Keratinocyte (primary cell): ENCODE measurements around the gene LRP1B. TPM values are rescaled to one million over a fixed set of nuclear protein-coding genes. Genes with fewer than 3 reads are reported as not detected.

ENCODE experiments used
- DNase-seq: peaks from one replicate; pipeline ENCODE4 v3.0.0-alpha.2; 2011; ENCODE audit warnings: low read depth, missing footprints, low spot score
- FAIRE-seq: peaks from 2 replicates; lab custom pipeline; 2011; peaks lifted over from hg19 to GRCh38; lab: Jason Lieb, UNC
- H2AFZ ChIP-seq: 2 replicates; pipeline ENCODE4 v1.6.0; 2012; ENCODE audit warnings: low read length, control low read depth, inconsistent platforms; ENCODE audit not compliant: control insufficient read depth
- H3K27ac ChIP-seq: 2 replicates; pipeline ENCODE4 v1.5.1; 2011; ENCODE audit warnings: low read length; ENCODE audit not compliant: control insufficient read depth, insufficient read depth
- H3K27me3 ChIP-seq: 3 replicates; pipeline ENCODE4 v1.6.0; 2011; ENCODE audit warnings: low read length; ENCODE audit not compliant: control insufficient read depth, insufficient read depth; ENCODE audit errors: extremely low read depth
- H3K36me3 ChIP-seq, 2 experiments: 2 replicates in 1 of 2; 3 replicates in 1 of 2; pipeline ENCODE4 v1.5.1; 2011; ENCODE audit warnings: low read length in 2 of 2, mild to moderate bottlenecking in 1 of 2; ENCODE audit not compliant: control insufficient read depth in 2 of 2, insufficient read depth in 2 of 2; ENCODE audit errors: extremely low read depth in 1 of 2
- H3K4me1 ChIP-seq: 3 replicates; pipeline ENCODE4 v1.5.1; 2011; ENCODE audit warnings: low read length; ENCODE audit not compliant: control insufficient read depth, insufficient read depth; ENCODE audit errors: extremely low read depth
- H3K4me2 ChIP-seq: 3 replicates; pipeline ENCODE4 v1.6.0; 2011; ENCODE audit warnings: low read depth, low read length; ENCODE audit not compliant: control insufficient read depth, insufficient read depth; ENCODE audit errors: extremely low read depth
- H3K4me3 ChIP-seq, 3 experiments: fragments of 200-600 bp in 1 of 3; sonication (generic) in 1 of 3; 2 replicates in 2 of 3; 3 replicates in 1 of 3; pipeline ENCODE4 v1.5.1; 2011 to 2016; ENCODE audit warnings: low read length in 3 of 3, mild to moderate bottlenecking in 3 of 3, control low read depth in 2 of 3, inconsistent platforms in 1 of 3, low read depth in 1 of 3, mixed read lengths in 1 of 3, mixed run types in 1 of 3, moderate library complexity in 1 of 3; ENCODE audit not compliant: control insufficient read depth in 2 of 3, insufficient read depth in 2 of 3; ENCODE audit errors: extremely low read depth in 1 of 3
- H3K79me2 ChIP-seq: 2 replicates; pipeline ENCODE4 v1.6.0; 2012; ENCODE audit warnings: low read length; ENCODE audit not compliant: control insufficient read depth, insufficient read depth
- H3K9ac ChIP-seq: 3 replicates; pipeline ENCODE4 v1.6.0; 2011; ENCODE audit warnings: low read length; ENCODE audit not compliant: control insufficient read depth, insufficient read depth; ENCODE audit errors: extremely low read depth
- H3K9me1 ChIP-seq: 3 replicates; pipeline ENCODE4 v1.6.0; 2011; ENCODE audit warnings: low read length; ENCODE audit not compliant: control insufficient read depth, insufficient read depth; ENCODE audit errors: extremely low read depth
- H3K9me3 ChIP-seq: 2 replicates; pipeline ENCODE4 v1.5.1; 2012; ENCODE audit warnings: low read depth, low read length; ENCODE audit not compliant: control insufficient read depth
- H4K20me1 ChIP-seq: 3 replicates; pipeline ENCODE4 v1.6.0; 2011; ENCODE audit warnings: low read length; ENCODE audit not compliant: control insufficient read depth, insufficient read depth; ENCODE audit errors: extremely low read depth
- EZH2 ChIP-seq: IDR thresholded peaks from one replicate; pipeline ENCODE4 v1.6.1; 2012; ENCODE audit warnings: inconsistent platforms, mild to moderate bottlenecking, low read length, moderate library complexity
- dilution Hi-C: fragments of 300-500 bp; cut with MboI; formaldehyde crosslinking; loops from one replicate; pipeline ENCODE4 v1.7.0; 2020; ENCODE audit warnings: low sequenced_read_pairs; ENCODE audit not compliant: extremely low pct_ligation_motif_present
- polyA plus RNA-seq, 5 experiments: library from polyadenylated mRNA; depleted of rRNA in 3 of 5; stranded (reverse) in 3 of 5; stranded (forward) in 1 of 5; unstranded in 1 of 5; fragments of >200 nt; gene quantifications; 1 replicate in 1 of 5; 2 replicates in 3 of 5; 3 replicates in 1 of 5; pipeline versions ENCODE4 v1.2.1 to v1.2.3, GENCODE V29; 2011 to 2012; ENCODE audit warnings: missing spikeins in 2 of 5, low read depth in 1 of 5, low replicate concordance in 1 of 5
- TF ChIP-seq, protein P1 (sequence below), 3 experiments: IDR thresholded peaks in 1 of 3; conservative IDR thresholded peaks in 1 of 3; optimal IDR thresholded peaks in 1 of 3; 2 replicates in 2 of 3; 3 replicates in 1 of 3; pipeline versions ENCODE3 to v1.5.1; 2011; ENCODE audit warnings: low read length in 3 of 3, mild to moderate bottlenecking in 3 of 3, moderate library complexity in 2 of 3, control low read depth in 1 of 3, inconsistent platforms in 1 of 3; ENCODE audit not compliant: insufficient read depth in 2 of 3; ENCODE audit errors: extremely low read depth in 1 of 3

Gene LRP1B
- polyA plus RNA-seq, 1 donor (not counting 4 experiments of a cell fraction or from before 2014, with no cell fraction given): not detected

GRCh38 chr2:141703501-141703900, 427.3 kb downstream of the LRP1B start:
- no peak overlapping the region for H2AFZ ChIP-seq
- no peaks in the 10 kb centered on the region for H3K9me1 ChIP-seq
- no peaks in the 10 kb centered on the region for H3K9me3 ChIP-seq
- no peaks in the 10 kb centered on the region for H3K79me2 ChIP-seq
- H3K4me2 ChIP-seq: no peak overlapping the region
- no peaks in the 10 kb centered on the region for H3K4me1 ChIP-seq
- TF ChIP-seq, protein P1, sequence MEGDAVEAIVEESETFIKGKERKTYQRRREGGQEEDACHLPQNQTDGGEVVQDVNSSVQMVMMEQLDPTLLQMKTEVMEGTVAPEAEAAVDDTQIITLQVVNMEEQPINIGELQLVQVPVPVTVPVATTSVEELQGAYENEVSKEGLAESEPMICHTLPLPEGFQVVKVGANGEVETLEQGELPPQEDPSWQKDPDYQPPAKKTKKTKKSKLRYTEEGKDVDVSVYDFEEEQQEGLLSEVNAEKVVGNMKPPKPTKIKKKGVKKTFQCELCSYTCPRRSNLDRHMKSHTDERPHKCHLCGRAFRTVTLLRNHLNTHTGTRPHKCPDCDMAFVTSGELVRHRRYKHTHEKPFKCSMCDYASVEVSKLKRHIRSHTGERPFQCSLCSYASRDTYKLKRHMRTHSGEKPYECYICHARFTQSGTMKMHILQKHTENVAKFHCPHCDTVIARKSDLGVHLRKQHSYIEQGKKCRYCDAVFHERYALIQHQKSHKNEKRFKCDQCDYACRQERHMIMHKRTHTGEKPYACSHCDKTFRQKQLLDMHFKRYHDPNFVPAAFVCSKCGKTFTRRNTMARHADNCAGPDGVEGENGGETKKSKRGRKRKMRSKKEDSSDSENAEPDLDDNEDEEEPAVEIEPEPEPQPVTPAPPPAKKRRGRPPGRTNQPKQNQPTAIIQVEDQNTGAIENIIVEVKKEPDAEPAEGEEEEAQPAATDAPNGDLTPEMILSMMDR (optimal IDR thresholded peaks at IDR 0.05 in 1 of 3, IDR thresholded peaks at IDR 0.05 in 1 of 3, conservative IDR thresholded peaks at IDR 0.05 in 1 of 3; ENCODE audit: extremely low read depth in 1 of 3, insufficient read depth in 2 of 3, low read length in 3 of 3): no peak
- no peak for TF ChIP-seq EZH2
- H3K4me3 ChIP-seq: no peak overlapping the region
- no peak for FAIRE-seq
- no peaks in the 10 kb centered on the region for H3K27me3 ChIP-seq
- DNase-seq: no peak
- H4K20me1 ChIP-seq: no peaks in the 10 kb centered on the region
- H3K9ac ChIP-seq: no peak overlapping the region
- no peaks in the 10 kb centered on the region for H3K36me3 ChIP-seq
- no peak overlapping the region for H3K27ac ChIP-seq
- dilution Hi-C loops: no loop called here

GRCh38 chr2:141701618-141702017, 429.2 kb downstream of the LRP1B start:
- H3K9me3 ChIP-seq: no peaks in the 10 kb centered on the region
- no peak overlapping the region for H3K4me2 ChIP-seq
- H3K36me3 ChIP-seq: no peaks in the 10 kb centered on the region
- dilution Hi-C loops: no loop called here
- H4K20me1 ChIP-seq: no peaks in the 10 kb centered on the region
- FAIRE-seq (no peak), DNase-seq (no peak)
- H3K79me2 ChIP-seq: no peaks in the 10 kb centered on the region
- no peak overlapping the region for H3K4me3 ChIP-seq
- no peak overlapping the region for H3K27ac ChIP-seq
- no peaks in the 10 kb centered on the region for H3K4me1 ChIP-seq
- H3K9ac ChIP-seq: no peak overlapping the region
- H3K27me3 ChIP-seq: no peaks in the 10 kb centered on the region
- no peak overlapping the region for H2AFZ ChIP-seq
- TF ChIP-seq, protein P1 (optimal IDR thresholded peaks at IDR 0.05 in 1 of 3, IDR thresholded peaks at IDR 0.05 in 1 of 3, conservative IDR thresholded peaks at IDR 0.05 in 1 of 3; ENCODE audit: extremely low read depth in 1 of 3, insufficient read depth in 2 of 3, low read length in 3 of 3): no peak
- TF ChIP-seq EZH2: no peak
- no peaks in the 10 kb centered on the region for H3K9me1 ChIP-seq
